LNCaP clone FGC (cell line): ENCODE data around the gene MAPK11.

Experiments
- DNase-seq: peaks from one replicate; pipeline ENCODE4 v3.0.0-alpha.2; 2011; ENCODE audit warnings: low read depth
- H3K4me3 ChIP-seq: 2 replicates; pipeline ENCODE4 v1.5.1; 2011; ENCODE audit warnings: mild to moderate bottlenecking, low read depth, low read length, control low read depth
- TF ChIP-seq, protein P1 (sequence below): IDR thresholded peaks from 2 replicates; pipeline ENCODE4 v1.5.1; 2012; ENCODE audit warnings: mild to moderate bottlenecking; ENCODE audit not compliant: control insufficient read depth, insufficient read depth; ENCODE audit errors: extremely low read depth

The MAPK11 gene

DNA sequence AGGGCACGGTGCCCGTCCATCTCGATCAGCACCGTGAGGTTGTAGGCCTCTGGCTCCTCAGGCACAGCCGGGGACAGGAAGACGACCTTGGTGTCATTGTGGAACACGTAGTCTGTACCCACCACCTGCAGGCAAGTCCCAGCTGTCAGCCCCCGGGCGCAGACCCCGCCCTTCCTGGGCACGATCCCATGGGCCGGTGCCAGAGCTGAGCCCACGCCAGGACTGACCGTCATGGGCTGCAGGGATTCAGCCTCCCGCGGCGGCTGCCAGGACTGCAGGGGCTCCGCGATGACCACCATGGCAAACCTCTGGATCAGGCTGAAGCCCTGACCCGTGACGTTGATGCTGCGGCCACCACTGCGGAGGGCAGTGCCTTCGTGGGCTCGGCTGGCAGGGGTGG is 11.8 kb upstream of the MAPK11 start:
- TF ChIP-seq, protein P1, sequence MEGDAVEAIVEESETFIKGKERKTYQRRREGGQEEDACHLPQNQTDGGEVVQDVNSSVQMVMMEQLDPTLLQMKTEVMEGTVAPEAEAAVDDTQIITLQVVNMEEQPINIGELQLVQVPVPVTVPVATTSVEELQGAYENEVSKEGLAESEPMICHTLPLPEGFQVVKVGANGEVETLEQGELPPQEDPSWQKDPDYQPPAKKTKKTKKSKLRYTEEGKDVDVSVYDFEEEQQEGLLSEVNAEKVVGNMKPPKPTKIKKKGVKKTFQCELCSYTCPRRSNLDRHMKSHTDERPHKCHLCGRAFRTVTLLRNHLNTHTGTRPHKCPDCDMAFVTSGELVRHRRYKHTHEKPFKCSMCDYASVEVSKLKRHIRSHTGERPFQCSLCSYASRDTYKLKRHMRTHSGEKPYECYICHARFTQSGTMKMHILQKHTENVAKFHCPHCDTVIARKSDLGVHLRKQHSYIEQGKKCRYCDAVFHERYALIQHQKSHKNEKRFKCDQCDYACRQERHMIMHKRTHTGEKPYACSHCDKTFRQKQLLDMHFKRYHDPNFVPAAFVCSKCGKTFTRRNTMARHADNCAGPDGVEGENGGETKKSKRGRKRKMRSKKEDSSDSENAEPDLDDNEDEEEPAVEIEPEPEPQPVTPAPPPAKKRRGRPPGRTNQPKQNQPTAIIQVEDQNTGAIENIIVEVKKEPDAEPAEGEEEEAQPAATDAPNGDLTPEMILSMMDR, result no peak
- DNase-seq, result no peak
- no peak overlapping the region for H3K4me3 ChIP-seq

- TF ChIP-seq, protein P1, result no peak
- no peak for DNase-seq
- no peak overlapping the region for H3K4me3 ChIP-seq
These were observed 11.2 kb upstream of the MAPK11 start for GRCh38 chr22:50281384-50281760.

- TF ChIP-seq, protein P1, result no peak
- no peak overlapping the region for H3K4me3 ChIP-seq
- DNase-seq, result no peak
These were observed 10.7 kb upstream of the MAPK11 start for GRCh38 chr22:50280708-50281383.

DNA sequence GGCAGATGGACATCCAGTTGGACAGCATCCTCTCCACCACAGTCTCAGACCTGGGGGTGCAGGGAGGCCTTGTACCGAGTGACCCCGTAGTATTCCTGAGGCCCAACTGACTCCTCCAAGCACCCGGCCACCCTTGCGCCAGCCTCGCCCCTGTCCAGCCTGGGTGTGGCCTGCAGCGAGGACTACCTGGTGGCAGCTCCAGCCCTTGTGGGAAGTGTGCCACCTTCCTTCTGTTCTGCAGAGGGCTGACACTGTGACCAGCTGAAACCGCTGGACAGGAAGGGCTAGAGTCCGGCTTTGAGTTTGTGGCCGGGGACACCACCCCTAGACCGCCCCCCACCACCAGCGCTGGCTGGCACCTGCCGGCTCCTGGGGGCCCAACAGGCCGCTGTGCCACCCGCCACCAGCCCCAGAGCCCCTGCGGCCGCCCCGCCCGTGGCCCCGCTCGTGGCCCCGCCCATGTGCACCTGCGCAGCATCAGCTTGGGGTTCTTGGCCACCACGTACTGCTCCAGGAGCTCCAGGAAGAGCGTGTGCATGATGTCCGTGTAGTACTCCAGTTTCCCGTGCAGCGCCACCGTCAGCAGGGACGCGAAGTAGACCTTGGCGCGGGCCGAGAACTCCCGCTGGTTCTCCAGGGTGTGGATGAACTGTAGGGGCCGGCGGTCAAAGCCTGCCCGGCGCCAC is 10.0 kb upstream of the MAPK11 start:
- TF ChIP-seq, protein P1, result no peak
- no peak for DNase-seq
- H3K4me3 ChIP-seq, result no peak overlapping the region

DNA sequence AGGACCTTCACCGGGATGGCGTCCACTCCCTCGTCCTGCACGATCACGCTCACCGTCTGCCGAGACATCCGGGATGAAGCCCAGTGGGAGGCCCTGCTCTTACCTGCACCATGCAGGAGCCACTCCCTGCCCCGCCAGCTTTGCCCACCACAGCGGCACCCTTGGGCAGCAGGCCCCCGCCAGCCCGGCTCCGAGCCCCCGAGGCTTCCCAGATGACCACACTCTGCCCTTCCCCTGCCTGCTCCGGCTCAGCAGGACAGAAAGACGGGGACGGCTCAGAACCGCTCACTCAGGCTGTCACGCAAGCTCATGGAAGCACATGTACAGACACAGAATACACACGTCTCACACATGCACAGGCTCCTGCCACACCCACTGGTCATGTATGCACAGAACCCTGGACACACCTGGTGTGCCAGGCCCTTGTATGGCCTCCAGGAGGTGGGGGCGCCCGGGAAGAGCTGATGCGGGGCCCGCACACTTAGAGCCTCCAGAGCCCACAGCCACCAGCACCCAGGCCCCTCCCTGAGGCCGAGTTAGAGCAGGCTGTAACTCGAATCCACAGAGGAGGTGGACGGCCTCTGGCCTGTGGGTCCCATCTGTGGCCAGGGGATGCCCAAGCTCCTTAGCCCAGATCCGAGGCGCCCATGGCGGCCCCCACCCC is 8.9 kb upstream of the MAPK11 start:
- TF ChIP-seq, protein P1, result no peak
- no peak for DNase-seq
- H3K4me3 ChIP-seq, result no peak overlapping the region

- H3K4me3 ChIP-seq, result no peak overlapping the region
- TF ChIP-seq, protein P1, result no peak
- DNase-seq, result no peak
These were observed 8.3 kb upstream of the MAPK11 start for GRCh38 chr22:50278461-50278860.
